T-helper 2 cell treated with Interferon-gamma antibody and Interleukin-4, amounts not matched to agents 5 μg/mL and 100 μg/mL, for 36 hours (primary cell): Measurements from ENCODE around the gene PBX1.

ENCODE experiments used
- DNase-seq: peaks from one replicate; pipeline ENCODE4 v3.0.0; 2021; ENCODE audit warnings: low spot score
- H3K27ac Mint-ChIP-seq: one replicate; pipeline ENCODE4 v1.8.0; 2021; ENCODE audit warnings: mild to moderate bottlenecking, mixed read lengths
- H3K27me3 Mint-ChIP-seq: one replicate; pipeline ENCODE4 v1.8.0; 2021; ENCODE audit warnings: low read depth, mixed read lengths
- H3K36me3 Mint-ChIP-seq: one replicate; pipeline ENCODE4 v1.8.0; 2021; ENCODE audit warnings: low read depth, mixed read lengths
- H3K4me1 Mint-ChIP-seq: one replicate; pipeline ENCODE4 v1.8.0; 2021; ENCODE audit warnings: low read depth, mixed read lengths
- H3K4me3 Mint-ChIP-seq: one replicate; pipeline ENCODE4 v1.8.0; 2022; ENCODE audit warnings: mild to moderate bottlenecking, moderate library complexity, mixed read lengths
- H3K9me3 Mint-ChIP-seq: one replicate; pipeline ENCODE4 v1.8.0; 2021; ENCODE audit warnings: mixed read lengths

Gene PBX1

DNA sequence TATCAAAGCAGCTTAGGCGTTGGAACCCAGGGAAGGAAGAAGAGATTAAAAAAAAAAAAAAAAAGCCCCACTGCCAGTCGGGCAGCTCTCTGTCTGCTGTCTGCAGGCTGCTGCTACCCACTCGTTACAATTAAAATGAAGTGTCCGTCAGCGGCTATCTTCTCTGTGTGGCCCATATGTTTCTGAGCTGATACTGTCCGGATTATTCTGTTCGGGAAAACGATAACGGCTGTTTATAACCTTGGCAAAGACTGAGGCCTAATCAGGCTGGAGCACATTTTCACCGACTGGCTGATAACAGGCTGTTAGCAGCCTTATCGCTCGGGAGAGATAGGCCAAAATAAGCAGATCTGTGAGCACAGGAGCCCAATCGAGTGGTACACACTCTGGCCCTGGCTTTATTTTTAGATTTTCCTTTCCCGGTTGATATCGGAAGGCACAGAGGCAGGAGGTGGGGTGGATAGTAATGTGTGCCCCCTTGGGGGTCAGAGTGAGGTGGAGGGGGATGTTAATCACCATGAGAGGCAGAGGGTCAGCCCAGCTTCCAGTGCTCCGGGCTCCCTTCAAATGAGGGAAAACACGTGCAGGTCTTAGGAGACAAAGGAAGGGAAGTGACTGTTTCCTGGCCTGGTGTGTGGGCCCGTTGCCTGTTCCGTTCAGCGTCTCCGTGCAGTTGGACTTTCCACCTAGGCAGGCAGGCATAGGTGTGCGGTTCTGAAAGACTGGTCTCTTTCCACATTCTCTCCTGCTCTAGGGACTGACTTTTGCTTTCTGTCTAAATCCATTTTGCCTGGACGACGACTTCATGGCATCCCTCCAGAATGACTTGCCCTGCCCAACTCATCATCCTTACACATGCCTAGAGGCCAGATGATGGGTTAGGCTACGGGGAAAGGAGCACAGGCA is 153.4 kb downstream of the PBX1 start:
- no peak overlapping the region for H3K27ac Mint-ChIP-seq
- no peaks in the 10 kb centered on the region for H3K36me3 Mint-ChIP-seq
- H3K9me3 Mint-ChIP-seq, result no peaks in the 10 kb centered on the region
- no peak for DNase-seq
- H3K27me3 Mint-ChIP-seq, result no peaks in the 10 kb centered on the region
- peaks cover 5% of the 10 kb centered on the region for H3K4me1 Mint-ChIP-seq
- H3K4me3 Mint-ChIP-seq, result no peak overlapping the region

DNA sequence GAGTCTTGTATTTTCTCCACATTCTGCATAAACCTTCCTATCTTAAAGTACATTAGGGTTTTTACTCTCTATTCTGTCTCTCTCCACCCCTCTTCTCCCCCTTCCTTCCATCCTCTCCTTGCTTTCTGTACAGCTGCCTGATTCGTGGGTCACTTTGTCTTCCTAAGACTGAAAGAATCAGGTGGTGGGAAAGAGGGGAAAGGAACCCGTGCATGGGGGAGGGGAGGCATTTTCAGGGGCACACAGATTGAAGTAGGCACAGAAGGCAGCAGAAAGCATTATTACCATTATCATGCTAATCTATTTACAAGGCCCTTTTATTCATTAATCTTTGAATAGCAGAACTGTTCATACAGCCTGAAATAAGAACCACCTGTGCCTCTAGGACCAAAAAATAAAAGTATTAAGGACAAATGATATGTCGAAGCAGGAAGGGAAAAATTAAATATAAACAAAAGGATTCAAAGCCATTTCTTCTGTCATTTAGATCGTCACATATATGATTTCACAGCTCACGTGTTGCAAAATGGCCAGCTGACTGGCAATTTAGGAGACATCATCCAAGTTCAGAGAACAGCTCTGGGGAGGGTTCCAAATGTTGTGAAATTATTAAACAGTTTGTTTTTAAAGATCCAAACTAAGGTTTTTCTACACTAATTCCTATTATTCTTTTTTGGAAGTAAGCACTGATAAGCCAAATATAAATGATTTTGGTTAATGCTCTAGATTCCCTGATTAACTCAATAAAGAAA is 154.6 kb downstream of the PBX1 start:
- no peak overlapping the region for H3K4me3 Mint-ChIP-seq
- H3K27me3 Mint-ChIP-seq, result no peaks in the 10 kb centered on the region
- DNase-seq, result no peak
- H3K4me1 Mint-ChIP-seq, result peaks cover 5% of the 10 kb centered on the region
- no peaks in the 10 kb centered on the region for H3K9me3 Mint-ChIP-seq
- H3K27ac Mint-ChIP-seq, result no peak overlapping the region
- no peaks in the 10 kb centered on the region for H3K36me3 Mint-ChIP-seq

DNA sequence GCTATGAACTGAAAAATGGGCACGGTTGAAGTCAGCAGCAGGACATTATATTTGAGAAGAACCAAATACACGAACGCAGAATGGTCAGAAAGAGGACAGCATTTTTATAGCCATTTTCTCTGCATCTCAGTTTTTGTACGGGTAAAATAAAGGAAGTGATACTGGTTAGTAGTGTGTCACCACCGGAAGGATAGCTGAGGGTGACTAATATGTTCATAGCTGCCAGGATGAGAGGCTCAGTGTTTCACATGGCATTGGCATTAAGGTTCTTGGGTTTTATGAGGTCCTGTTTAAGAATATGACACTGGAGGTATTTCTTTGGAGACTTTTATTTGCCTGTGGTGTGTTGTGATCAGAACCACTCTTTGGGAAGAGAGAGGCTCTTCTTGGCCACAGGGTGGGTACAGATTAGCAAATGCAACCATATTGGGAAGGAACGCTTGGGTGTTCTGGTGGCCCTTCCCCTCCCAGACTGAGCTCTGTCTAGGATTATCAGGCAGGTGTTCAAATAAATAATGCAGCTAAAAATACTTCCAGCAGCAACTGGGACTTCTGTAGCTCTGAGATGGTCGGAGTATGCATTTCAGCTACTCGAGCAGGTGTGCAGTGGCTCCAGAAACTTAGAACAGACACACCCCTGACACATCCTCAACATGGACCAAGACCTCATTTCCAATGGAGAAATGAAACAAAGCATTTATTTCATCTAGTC is 158.2 kb downstream of the PBX1 start:
- Mint-ChIP-seq H3K4me3 (no peak overlapping the region), H3K9me3 (no peaks in the 10 kb centered on the region), H3K27ac (no peak overlapping the region), H3K36me3 (no peaks in the 10 kb centered on the region), H3K4me1 (peaks cover 14% of the 10 kb centered on the region), H3K27me3 (no peaks in the 10 kb centered on the region)
- DNase-seq, result no peak

DNA sequence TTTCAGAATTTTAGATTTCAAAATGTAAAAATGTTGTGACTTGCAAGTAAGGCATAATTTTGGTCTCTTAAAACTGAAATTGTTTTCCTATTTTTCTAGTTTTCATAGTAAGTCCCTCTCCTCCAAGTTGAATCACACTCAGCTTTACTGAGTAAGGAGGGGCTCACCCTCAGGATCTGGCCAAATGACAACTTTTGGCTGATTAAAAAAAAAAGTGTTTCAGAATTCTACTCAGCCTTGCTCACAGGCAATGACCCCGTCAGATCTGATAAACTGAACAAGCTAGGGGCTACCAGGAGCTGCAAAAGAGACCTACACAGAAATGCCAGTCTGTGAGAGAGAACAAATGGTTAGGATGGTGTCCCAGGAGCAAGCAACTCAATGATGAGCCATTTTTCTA is 159.8 kb downstream of the PBX1 start:
- Mint-ChIP-seq H3K4me3 (no peak overlapping the region), H3K4me1 (peaks cover 14% of the 10 kb centered on the region)

DNA sequence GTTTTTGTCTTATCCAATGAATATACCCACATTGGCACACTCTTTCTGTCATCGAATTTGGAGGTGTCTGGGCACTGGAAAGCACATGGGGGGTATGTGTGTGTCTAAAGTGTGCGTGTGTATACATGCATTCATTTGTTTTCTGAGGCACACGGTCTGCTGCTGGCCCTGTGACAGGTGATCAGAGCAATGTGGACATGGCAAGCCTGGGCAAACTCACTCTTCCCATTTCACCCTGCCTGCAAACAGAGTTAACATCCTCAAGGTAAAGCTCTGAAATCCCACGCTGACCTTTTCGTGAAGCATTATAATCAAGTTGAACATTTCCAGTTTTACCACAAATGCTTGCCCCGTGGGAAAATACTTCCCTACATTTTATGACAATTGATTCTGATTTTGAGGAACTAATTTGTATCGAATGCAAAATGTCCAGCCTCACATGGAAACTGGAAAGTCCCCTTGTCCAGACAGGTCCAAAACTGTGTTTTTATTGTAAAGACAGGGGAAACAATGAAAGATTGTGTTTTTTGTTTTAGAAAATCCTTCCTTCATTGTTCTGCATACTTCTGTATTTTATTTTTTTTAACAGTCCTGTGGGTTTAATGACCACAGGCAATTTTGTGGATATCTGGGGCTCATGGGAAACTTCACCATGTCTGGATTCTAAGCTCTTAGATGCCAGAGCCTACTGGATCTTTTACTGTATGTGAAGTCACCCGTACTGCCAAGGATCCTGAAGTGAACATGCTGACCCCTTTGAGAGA is 160.9 kb downstream of the PBX1 start:
- Mint-ChIP-seq H3K4me1 (peaks cover 14% of the 10 kb centered on the region), H3K36me3 (no peaks in the 10 kb centered on the region), H3K27me3 (no peaks in the 10 kb centered on the region), H3K4me3 (no peak overlapping the region), H3K27ac (no peak overlapping the region), H3K9me3 (no peaks in the 10 kb centered on the region)
- no peak for DNase-seq

More for the DNA sequence above, 159.8 kb downstream of the PBX1 start:
- DNase-seq, result no peak
- Mint-ChIP-seq H3K36me3 (no peaks in the 10 kb centered on the region), H3K27ac (no peak overlapping the region), H3K27me3 (no peaks in the 10 kb centered on the region), H3K9me3 (no peaks in the 10 kb centered on the region)

DNA sequence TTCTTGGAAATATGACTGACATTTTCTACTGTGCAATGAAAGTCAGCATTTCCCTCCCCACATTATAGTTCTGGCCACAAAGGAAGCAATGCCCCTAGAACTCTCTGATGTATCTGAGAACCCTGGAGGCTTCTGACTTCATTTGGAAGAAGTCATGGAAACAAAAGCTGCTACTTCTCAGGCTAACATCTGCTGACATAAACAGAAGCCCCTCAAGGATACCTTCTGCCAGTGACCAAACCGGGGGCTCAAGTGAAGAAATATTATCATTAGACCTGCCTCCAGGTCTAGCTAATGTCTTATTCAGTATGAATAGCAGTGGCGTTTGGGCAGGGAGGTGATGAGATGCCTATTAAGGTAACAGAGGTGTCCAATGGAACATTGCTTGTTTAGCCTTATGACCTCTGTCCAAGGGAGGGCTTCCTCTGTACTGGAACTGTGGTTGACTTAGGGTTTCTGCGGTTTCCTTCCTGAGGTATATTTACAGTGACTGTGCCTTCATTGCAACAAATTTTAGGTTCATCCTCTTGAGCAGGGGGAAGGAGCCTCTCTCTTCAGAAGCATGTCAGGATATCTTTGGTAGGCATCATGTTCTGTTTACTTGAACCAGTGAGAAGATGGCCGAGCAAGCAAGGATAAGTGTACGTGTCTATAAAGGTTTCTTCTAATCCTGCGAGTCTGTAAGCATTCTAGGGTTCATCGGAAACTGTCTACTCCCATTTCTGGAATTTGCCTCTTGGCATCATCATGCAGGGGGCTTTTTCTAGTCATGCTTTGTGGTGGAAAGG is 161.7 kb downstream of the PBX1 start:
- H3K4me1 Mint-ChIP-seq, result peaks cover 14% of the 10 kb centered on the region
- H3K27me3 Mint-ChIP-seq, result no peaks in the 10 kb centered on the region
- DNase-seq, result no peak
- no peak overlapping the region for H3K4me3 Mint-ChIP-seq
- no peak overlapping the region for H3K27ac Mint-ChIP-seq
- no peaks in the 10 kb centered on the region for H3K36me3 Mint-ChIP-seq
- H3K9me3 Mint-ChIP-seq, result no peaks in the 10 kb centered on the region

DNA sequence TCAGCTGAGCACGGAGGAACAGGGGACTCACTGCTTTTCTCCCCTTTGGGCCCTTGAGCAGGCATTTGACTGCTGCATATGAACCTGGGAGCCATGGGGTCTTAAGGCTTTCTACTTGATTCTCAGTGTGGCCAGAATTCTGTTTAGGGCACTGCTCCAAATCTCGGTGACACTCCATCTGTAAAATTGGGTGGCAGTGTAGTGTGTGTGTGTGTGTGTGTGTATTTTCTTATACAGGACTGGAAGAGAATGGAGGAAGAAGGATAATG is 162.2 kb downstream of the PBX1 start:
- peaks cover 14% of the 10 kb centered on the region for H3K4me1 Mint-ChIP-seq
- no peak for DNase-seq
- no peaks in the 10 kb centered on the region for H3K27me3 Mint-ChIP-seq
- no peak overlapping the region for H3K4me3 Mint-ChIP-seq
- H3K9me3 Mint-ChIP-seq, result no peaks in the 10 kb centered on the region
- no peak overlapping the region for H3K27ac Mint-ChIP-seq
- no peaks in the 10 kb centered on the region for H3K36me3 Mint-ChIP-seq

DNA sequence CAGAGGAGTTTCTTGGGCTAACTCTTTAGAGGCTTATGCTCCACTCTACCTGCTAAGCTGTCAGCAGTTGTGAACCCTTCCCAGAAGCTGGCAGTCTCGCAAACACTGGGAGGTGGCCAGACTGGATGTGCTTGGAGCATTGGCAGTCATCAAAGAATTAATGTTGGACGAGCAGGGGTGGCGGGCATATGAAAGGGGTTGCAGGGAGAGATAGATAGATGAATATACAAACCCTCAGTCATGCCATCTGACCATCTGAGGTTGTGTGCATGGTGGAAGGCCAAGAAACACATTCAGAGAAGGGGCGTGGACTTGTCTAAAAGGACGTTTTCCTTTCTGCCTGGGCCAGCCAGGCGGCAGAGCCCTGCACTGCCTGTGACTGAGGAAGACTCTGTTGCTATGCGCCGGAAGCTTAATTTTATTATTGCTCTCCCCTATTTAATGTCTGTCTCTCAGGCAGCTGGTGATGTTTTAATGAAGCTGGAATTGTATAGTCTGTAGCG is 164.4 kb downstream of the PBX1 start:
- Mint-ChIP-seq H3K4me3 (no peak overlapping the region), H3K4me1 (peaks cover 10% of the 10 kb centered on the region), H3K36me3 (no peaks in the 10 kb centered on the region), H3K27me3 (no peaks in the 10 kb centered on the region), H3K27ac (no peak overlapping the region), H3K9me3 (no peaks in the 10 kb centered on the region)
- DNase-seq, result no peak

DNA sequence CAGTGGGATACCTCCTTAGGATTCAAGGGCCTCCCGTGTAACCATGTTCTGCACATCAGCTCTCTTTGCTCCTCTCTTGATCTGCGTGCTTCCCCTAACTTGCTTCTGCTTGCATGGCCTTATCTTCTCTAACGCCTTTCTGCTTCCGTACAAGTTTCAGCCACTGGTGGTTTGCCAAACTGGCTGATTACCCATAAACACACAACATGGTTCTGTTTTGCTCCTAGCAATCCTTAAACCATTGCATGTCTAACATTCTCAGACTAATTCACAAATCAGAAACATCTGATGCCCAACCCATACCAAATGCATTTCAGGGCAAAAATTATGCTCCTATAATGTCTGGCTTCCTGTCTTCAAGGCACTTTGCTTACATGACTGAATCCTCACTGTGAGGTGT is 166.4 kb downstream of the PBX1 start:
- no peak for DNase-seq
- H3K9me3 Mint-ChIP-seq, result no peaks in the 10 kb centered on the region
- no peak overlapping the region for H3K4me3 Mint-ChIP-seq
- no peaks in the 10 kb centered on the region for H3K27me3 Mint-ChIP-seq
- H3K4me1 Mint-ChIP-seq, result peaks cover 7% of the 10 kb centered on the region
- H3K36me3 Mint-ChIP-seq, result no peaks in the 10 kb centered on the region
- no peak overlapping the region for H3K27ac Mint-ChIP-seq

DNA sequence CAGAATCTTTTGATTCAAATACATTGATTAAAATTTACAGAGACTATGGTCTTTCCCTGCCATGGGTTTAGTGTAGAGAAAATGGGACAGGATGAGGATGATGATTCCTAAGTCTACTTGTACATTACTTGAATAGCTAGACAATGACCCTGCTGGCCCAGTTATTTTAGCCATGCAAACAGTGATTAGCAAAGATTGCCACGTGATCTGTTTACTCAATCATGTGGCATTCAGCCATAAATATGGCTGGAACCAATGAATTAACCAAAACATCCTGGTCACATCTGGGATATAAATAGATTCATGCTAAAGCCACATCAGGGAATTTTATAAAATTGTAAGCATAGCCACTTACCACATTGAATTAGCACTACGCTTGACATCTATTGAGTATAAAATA is 167.3 kb downstream of the PBX1 start:
- H3K27me3 Mint-ChIP-seq, result no peaks in the 10 kb centered on the region
- no peaks in the 10 kb centered on the region for H3K36me3 Mint-ChIP-seq
- H3K4me3 Mint-ChIP-seq, result no peak overlapping the region
- no peak overlapping the region for H3K27ac Mint-ChIP-seq
- DNase-seq, result no peak
- H3K4me1 Mint-ChIP-seq, result peaks cover under 1% of the 10 kb centered on the region
- H3K9me3 Mint-ChIP-seq, result no peaks in the 10 kb centered on the region

DNA sequence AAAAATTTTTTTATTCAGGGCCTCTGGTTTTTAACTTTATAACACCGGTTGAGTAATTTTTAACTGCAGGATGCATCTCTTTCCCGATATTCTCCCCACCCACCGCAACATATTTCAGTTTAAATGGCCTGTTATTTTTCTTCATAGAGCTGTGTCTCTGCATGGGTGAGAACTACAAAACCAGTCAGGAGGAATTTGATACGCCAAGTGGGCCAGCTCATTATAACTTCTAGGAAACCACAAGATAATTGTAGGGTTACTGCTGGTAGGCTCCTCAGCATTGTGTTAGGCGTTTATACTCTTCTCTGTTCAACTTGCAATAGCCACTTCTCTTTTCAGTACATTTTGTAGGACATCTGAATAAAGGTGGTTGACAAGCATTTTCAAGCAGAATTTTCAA is 169.7 kb downstream of the PBX1 start:
- H3K9me3 Mint-ChIP-seq, result no peaks in the 10 kb centered on the region
- no peaks in the 10 kb centered on the region for H3K36me3 Mint-ChIP-seq
- no peak for DNase-seq
- no peaks in the 10 kb centered on the region for H3K27me3 Mint-ChIP-seq
- H3K4me3 Mint-ChIP-seq, result no peak overlapping the region
- H3K4me1 Mint-ChIP-seq, result no peaks in the 10 kb centered on the region
- H3K27ac Mint-ChIP-seq, result no peak overlapping the region

DNA sequence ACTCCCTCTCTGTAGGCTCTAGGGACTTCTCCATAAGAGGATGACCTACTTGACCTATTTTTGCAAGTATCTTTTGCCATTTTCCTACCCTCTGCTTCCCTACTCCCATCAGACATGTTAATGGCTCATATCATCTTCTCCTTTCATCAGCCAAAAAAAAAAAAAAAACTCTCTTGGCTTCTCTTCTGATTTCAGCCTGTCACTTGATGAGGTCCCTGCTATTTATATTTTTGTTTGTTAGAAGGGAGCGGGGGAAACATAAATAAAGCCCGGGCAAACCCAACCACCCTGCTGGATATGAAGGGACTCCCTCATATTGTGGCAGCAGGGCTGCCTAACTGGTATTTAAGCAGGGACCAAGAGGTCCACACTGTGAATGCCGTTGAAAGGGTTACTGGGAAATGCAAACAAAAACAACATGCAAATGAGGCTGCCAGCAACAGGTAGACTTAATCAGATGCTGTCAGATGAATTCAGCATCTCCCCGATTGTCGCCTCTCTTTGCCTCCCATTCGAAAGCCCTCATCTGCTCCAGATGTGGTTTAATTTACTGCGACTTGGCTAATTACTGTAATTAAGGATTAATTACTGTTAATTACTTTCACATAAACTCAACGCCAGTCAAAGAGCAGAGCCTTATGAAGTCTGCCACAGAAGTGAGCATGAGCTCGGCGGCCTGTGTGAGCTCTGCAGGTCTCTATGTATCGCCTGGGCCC is 172.3 kb downstream of the PBX1 start:
- no peak for DNase-seq
- Mint-ChIP-seq H3K4me3 (no peak overlapping the region), H3K4me1 (no peaks in the 10 kb centered on the region), H3K27me3 (no peaks in the 10 kb centered on the region), H3K27ac (no peak overlapping the region), H3K9me3 (no peaks in the 10 kb centered on the region), H3K36me3 (no peaks in the 10 kb centered on the region)
